IMR-90 (cell line): ENCODE measurements around the gene WDR91. TPM values are rescaled to one million over a fixed set of nuclear protein-coding genes. Genes with fewer than 3 reads are reported as not detected.

Source experiments
- ATAC-seq: fragments of 200-7000 bp; cut with Tn5 transposase; 2 replicates; pipeline ENCODE4 v1.9.1; 2020; ENCODE audit warnings: low read depth, mild to moderate bottlenecking, moderate library complexity
- BruUV-seq: library from RNA; stranded (reverse); fragments of 400-500 nt; replicated peaks from 2 replicates; lab custom pipeline; 2021; lab: Mats Ljungman, UMichigan
- CTCF ChIA-PET: fragments of 300-600 bp; formaldehyde crosslinking; extraction: SDS; loops from one replicate; lab custom pipeline; 2021; ENCODE audit warnings: antibody characterized with exemption; lab: Yijun Ruan, JAX
- POLR2A ChIA-PET: fragments of 300-600 bp; sonication (Branson Sonifier 250); formaldehyde crosslinking; loops from one replicate; lab custom pipeline; 2022; ENCODE audit warnings: antibody characterized with exemption; ENCODE audit not compliant: unreplicated experiment; lab: Charles Lee
- DNase-seq: peaks from one replicate; pipeline ENCODE4 v3.0.0; 2013
- H2AFZ ChIP-seq: replicated peaks from 2 replicates; pipeline ENCODE3; 2013; ENCODE audit warnings: low read length, mild to moderate bottlenecking; ENCODE audit not compliant: poor library complexity
- H2AK5ac ChIP-seq: 2 replicates; pipeline ENCODE4 v1.6.1; 2013; ENCODE audit warnings: low read depth, low read length, inconsistent platforms
- H2AK9ac ChIP-seq: replicated peaks from 2 replicates; pipeline ENCODE3; 2013; ENCODE audit warnings: mild to moderate bottlenecking, low read depth, low read length, moderate library complexity; ENCODE audit not compliant: poor library complexity
- H2BK120ac ChIP-seq: 2 replicates; pipeline ENCODE4 v1.6.1; 2013; ENCODE audit warnings: low read depth, low read length, inconsistent platforms
- H2BK15ac ChIP-seq: 3 replicates; pipeline ENCODE4 v1.6.1; 2013; ENCODE audit warnings: low read depth, low read length, inconsistent platforms
- H2BK20ac ChIP-seq: 2 replicates; pipeline ENCODE4 v1.6.1; 2013; ENCODE audit warnings: low read depth, mild to moderate bottlenecking, inconsistent platforms, low read length, moderate library complexity
- H2BK5ac ChIP-seq: 2 replicates; pipeline ENCODE4 v1.6.1; 2013; ENCODE audit warnings: mild to moderate bottlenecking, low read depth, low read length, inconsistent platforms; ENCODE audit not compliant: poor library complexity, severe bottlenecking
- H3K14ac ChIP-seq: replicated peaks from 2 replicates; pipeline ENCODE4 v1.6.1; 2013; ENCODE audit warnings: low read depth, low read length, inconsistent platforms
- H3K18ac ChIP-seq: 2 replicates; pipeline ENCODE4 v1.6.1; 2013; ENCODE audit warnings: low read depth, low read length, control low read depth
- H3K23ac ChIP-seq: 2 replicates; pipeline ENCODE4 v1.6.1; 2013; ENCODE audit warnings: low read depth, low read length, inconsistent platforms
- H3K27ac ChIP-seq: 2 replicates; pipeline ENCODE4 v1.5.1; 2013; ENCODE audit warnings: mild to moderate bottlenecking, control low read depth, low read length; ENCODE audit not compliant: insufficient read depth
- H3K27me3 ChIP-seq: 2 replicates; pipeline ENCODE4 v1.6.1; 2013; ENCODE audit warnings: low read length; ENCODE audit not compliant: control insufficient read depth, insufficient read depth
- H3K36me3 ChIP-seq: 2 replicates; pipeline ENCODE4 v1.6.1; 2013; ENCODE audit warnings: low read length, mixed read lengths; ENCODE audit not compliant: control insufficient read depth, insufficient read depth
- H3K4ac ChIP-seq: 2 replicates; pipeline ENCODE4 v1.6.1; 2013; ENCODE audit warnings: low read depth, low read length, inconsistent platforms
- H3K4me1 ChIP-seq: 2 replicates; pipeline ENCODE4 v1.6.1; 2013; ENCODE audit warnings: low read length, mixed read lengths; ENCODE audit not compliant: control insufficient read depth, insufficient read depth
- H3K4me2 ChIP-seq: 2 replicates; pipeline ENCODE4 v1.6.1; 2013; ENCODE audit warnings: low read depth, mild to moderate bottlenecking, control low read depth, low read length, moderate library complexity
- H3K4me3 ChIP-seq: 2 replicates; pipeline ENCODE4 v1.5.1; 2013; ENCODE audit warnings: low read depth, mild to moderate bottlenecking, control low read depth, low read length, moderate library complexity; ENCODE audit not compliant: insufficient read depth
- H3K56ac ChIP-seq: 2 replicates; pipeline ENCODE4 v1.6.1; 2013; ENCODE audit warnings: low read length, inconsistent platforms; ENCODE audit not compliant: insufficient read depth; ENCODE audit errors: extremely low read depth
- H3K79me1 ChIP-seq, 2 experiments: 2 replicates each; pipeline ENCODE4 v1.6.1; 2013; ENCODE audit warnings: low read length in 2 of 2, inconsistent platforms in 1 of 2, low read depth in 1 of 2
- H3K9ac ChIP-seq: 2 replicates; pipeline ENCODE4 v1.6.1; 2013; ENCODE audit warnings: low read depth, low read length, control low read depth
- H3K9me1 ChIP-seq: 2 replicates; pipeline ENCODE4 v1.6.1; 2013; ENCODE audit warnings: low read length, inconsistent platforms; ENCODE audit not compliant: insufficient read depth
- H3K9me3 ChIP-seq: 2 replicates; pipeline ENCODE4 v1.6.1; 2013; ENCODE audit warnings: low read length; ENCODE audit not compliant: control insufficient read depth, insufficient read depth
- H4K20me1 ChIP-seq: 2 replicates; pipeline ENCODE4 v1.6.1; 2013; ENCODE audit warnings: low read length, inconsistent platforms; ENCODE audit not compliant: insufficient read depth
- H4K5ac ChIP-seq: 2 replicates; pipeline ENCODE4 v1.6.1; 2013; ENCODE audit warnings: mild to moderate bottlenecking, low read depth, low read length, control low read depth
- H4K8ac ChIP-seq, 2 experiments: 2 replicates each; pipeline ENCODE4 v1.6.1; 2013; ENCODE audit warnings: low read depth in 2 of 2, low read length in 2 of 2, control low read depth in 1 of 2, inconsistent platforms in 1 of 2
- H4K91ac ChIP-seq: 2 replicates; pipeline ENCODE4 v1.6.1; 2013; ENCODE audit warnings: low read depth, low read length, inconsistent platforms; ENCODE audit not compliant: insufficient read depth
- BHLHE40 ChIP-seq: fragments of 150-350 bp; IDR thresholded peaks from 2 replicates; pipeline ENCODE4 v1.6.1; 2016; ENCODE audit warnings: mild to moderate bottlenecking, low read depth, low read length
- CEBPB ChIP-seq: IDR thresholded peaks from 2 replicates; pipeline ENCODE4 v1.6.1; 2012; ENCODE audit warnings: low read depth, low read length, improper control_type of control experiment
- CHD1 ChIP-seq: IDR thresholded peaks from 2 replicates; pipeline ENCODE4 v1.6.1; 2012; ENCODE audit warnings: low read depth, low read length, improper control_type of control experiment
- CTCF ChIP-seq: conservative IDR thresholded peaks from 2 replicates; pipeline ENCODE4 v1.5.1; 2012; ENCODE audit warnings: mild to moderate bottlenecking, low read depth, low read length, improper control_type of control experiment
- MAFK ChIP-seq: IDR thresholded peaks from 2 replicates; pipeline ENCODE4 v1.6.1; 2012; ENCODE audit warnings: low read depth, low read length, improper control_type of control experiment
- MXI1 ChIP-seq: IDR thresholded peaks from 2 replicates; pipeline ENCODE4 v1.6.1; 2012; ENCODE audit warnings: low read depth, mild to moderate bottlenecking, low read length, moderate library complexity, borderline replicate concordance
- NFE2L2 ChIP-seq: fragments of 150-350 bp; IDR thresholded peaks from 2 replicates; pipeline ENCODE4 v1.6.1; 2016; ENCODE audit warnings: low read depth, mild to moderate bottlenecking, low read length
- POLR2A ChIP-seq: IDR thresholded peaks from 2 replicates; pipeline ENCODE4 v1.6.1; 2012; ENCODE audit warnings: mild to moderate bottlenecking, low read depth, low read length
- RAD21 ChIP-seq: IDR thresholded peaks from 2 replicates; pipeline ENCODE4 v1.6.1; 2012; ENCODE audit warnings: low read length, improper control_type of control experiment
- RCOR1 ChIP-seq: IDR thresholded peaks from 2 replicates; pipeline ENCODE4 v1.6.1; 2012; ENCODE audit warnings: mild to moderate bottlenecking, low read length, improper control_type of control experiment; ENCODE audit not compliant: insufficient replicate concordance
- RFX5 ChIP-seq: IDR thresholded peaks from 2 replicates; pipeline ENCODE4 v1.8.0; 2012; ENCODE audit warnings: low read depth, mild to moderate bottlenecking, low read length, moderate library complexity
- SMC3 ChIP-seq: fragments of 150-350 bp; IDR thresholded peaks from 2 replicates; pipeline ENCODE4 v1.6.1; 2016; ENCODE audit warnings: low read depth, mild to moderate bottlenecking, antibody characterized with exemption, low read length, moderate library complexity
- WGBS, 2 experiments: methylation state at CpG; one replicate each; pipeline versions ENCODE4 v1.1.5 to v1.1.7; 2013; ENCODE audit warnings: missing lambda C conversion rate in 2 of 2; ENCODE audit not compliant: insufficient read length in 1 of 2; ENCODE audit errors: extremely low coverage in 2 of 2; 5-methylcytosine and 5-hydroxymethylcytosine counted together
- dilution Hi-C: fragments of 300-500 bp; cut with HindIII; formaldehyde crosslinking; loops from one replicate; pipeline ENCODE4 v1.14.3; 2018; ENCODE audit warnings: low sequenced_read_pairs; ENCODE audit not compliant: unreplicated experiment
- in situ Hi-C: fragments of 300-500 bp; cut with MboI; formaldehyde crosslinking; loops from 3 replicates; pipeline ENCODE4 v1.14.3; 2019; ENCODE audit warnings: low sequenced_read_pairs, inconsistent platforms, mixed read lengths
- intact Hi-C: fragments of 100-400 bp; cut with micrococcal nuclease; formaldehyde crosslinking; loops from 2 replicates; pipeline ENCODE4 v1.10.0; 2022
- polyA plus RNA-seq, 3 experiments: library from polyadenylated mRNA; depleted of rRNA; stranded (reverse); fragments of >200 nt; gene quantifications; 2 replicates each; pipeline ENCODE4 v1.2.3, GENCODE V29; 2012; ENCODE audit warnings: low replicate concordance in 1 of 3
- total RNA-seq: library from RNA; depleted of rRNA; stranded (reverse); fragments of >200 nt; gene quantifications from 2 replicates; pipeline ENCODE4 v1.2.3, GENCODE V29; 2012

Gene WDR91
- total and polyA plus RNA-seq, 2 of the 4 experiments (the other 2 are of a cell fraction) = 5.2 to 10.3 TPM

- dilution Hi-C loops (no loop called here), intact Hi-C loops (no loop called here), in situ Hi-C loops (no loop called here)
- Histone ChIP-seq H4K5ac (no peak overlapping the region), H3K27ac (no peak overlapping the region), H4K8ac (no peak overlapping the region), H3K36me3 (peaks cover 19% of the 10 kb centered on the region), H3K27me3 (no peaks in the 10 kb centered on the region), H2BK15ac (no peak overlapping the region), H2BK20ac (no peak overlapping the region), H2BK120ac (no peak overlapping the region), H3K4me1 (peaks cover 13% of the 10 kb centered on the region), H3K9ac (no peak overlapping the region), H3K14ac (no peak overlapping the region), H3K23ac (no peak overlapping the region), H3K79me1 (peaks cover 0 to 11% of the 10 kb centered on the region in 2 experiments; a peak in 2 of 4 replicates), H3K18ac (no peak overlapping the region), H2AFZ (no peak overlapping the region), H2AK9ac (no peak overlapping the region), H4K91ac (no peak overlapping the region), H3K9me1 (peaks cover 9% of the 10 kb centered on the region), H3K4me2 (no peak overlapping the region), H2BK5ac (no peak overlapping the region), H2AK5ac (no peak overlapping the region), H3K56ac (no peak overlapping the region), H3K4me3 (no peak overlapping the region), H3K9me3 (no peaks in the 10 kb centered on the region), H3K4ac (no peak overlapping the region), H4K20me1 (no peaks in the 10 kb centered on the region)
- no peak for TF ChIP-seq MXI1
- TF ChIP-seq CHD1 = no peak
- TF ChIP-seq RFX5 = no peak
- TF ChIP-seq CEBPB = no peak
- TF ChIP-seq BHLHE40 = no peak
- no peak for TF ChIP-seq MAFK
- TF ChIP-seq POLR2A = no peak
- no peak for TF ChIP-seq RCOR1
- no peak for TF ChIP-seq CTCF
- no peak for TF ChIP-seq NFE2L2
- no peak for TF ChIP-seq SMC3
- no peak for TF ChIP-seq RAD21
- ChIA-PET POLR2A (no interaction called here), CTCF (no interaction called here)
- no peak for DNase-seq
- WGBS, 2 experiments = 95% methylated on average over 4 of the region's 14 CpGs; no CpG with 5 or more reads in 1 of the 2 experiments
- BruUV-seq = no TSS peak
- no peak for ATAC-seq
These were observed 15.2 kb downstream of the WDR91 start for GRCh38 chr7:135195968-135196629.
